ENCODE measurements around the gene ELAVL1. TPM values are rescaled to one million over a fixed set of nuclear protein-coding genes. Genes with fewer than 3 reads are reported as not detected.
A peak's percentile ranks its signal among the peaks of the same experiment; 100 is the strongest.

Gene ELAVL1
- total and polyA plus RNA-seq, 2 donors (not counting 1 experiment from before 2014, with no cell fraction given) = 21.8 to 63.5 TPM

DNA sequence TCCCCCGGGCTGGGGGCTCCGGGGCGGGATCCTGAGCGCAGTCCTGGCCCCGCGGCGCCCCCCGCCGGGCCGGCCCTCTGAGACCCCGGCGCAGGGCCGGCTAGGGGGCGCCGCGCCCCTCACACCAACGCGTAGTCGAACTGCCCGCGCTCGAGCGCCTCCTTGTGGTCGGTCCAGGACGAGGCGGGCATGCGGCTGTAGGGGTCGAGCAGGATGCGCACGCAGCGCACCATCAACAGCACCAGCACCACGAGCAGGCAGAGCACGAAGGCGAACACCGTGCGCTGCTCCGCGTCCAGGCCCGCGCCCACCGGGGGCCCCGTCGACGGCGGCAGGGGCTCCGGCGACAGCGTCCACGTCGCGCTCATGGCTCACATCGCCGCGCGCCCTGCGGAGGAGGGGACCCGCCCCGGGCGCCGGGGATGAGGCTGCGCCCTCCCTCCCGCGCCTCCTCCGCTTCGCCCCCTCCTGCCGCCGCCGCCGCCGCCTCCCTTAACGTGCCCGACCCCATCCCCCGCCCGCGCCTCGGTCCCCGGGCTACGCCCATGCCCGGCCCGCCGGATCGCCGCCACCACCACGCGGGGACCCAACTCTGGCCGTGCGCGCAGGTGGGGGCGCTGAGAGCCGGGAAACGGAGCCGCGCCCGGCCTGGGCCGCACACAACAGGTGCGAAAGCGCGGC is 80.1 kb downstream of the ELAVL1 start:
- 2% methylated on average over 94 of the region's 98 CpGs for WGBS (ENCODE audit: insufficient coverage)
- Histone ChIP-seq H3K79me2 (ENCODE audit: control insufficient read depth, insufficient read depth, low read length) (peaks cover 5% of the 10 kb centered on the region), H3K9ac (ENCODE audit: low read length) (peak overlapping the region; percentile 50), H4K20me1 (ENCODE audit: control insufficient read depth, insufficient read depth, low read length, poor library complexity, severe bottlenecking) (peaks cover 43% of the 10 kb centered on the region), H3K4me2 (replicated peaks; ENCODE audit: low read depth, low read length, poor library complexity, severe bottlenecking) (peak overlapping the region; percentile 94), H2AFZ (ENCODE audit: insufficient read depth, low read depth, low read length, poor library complexity, severe bottlenecking) (peak overlapping the region; percentile 60), H3K27me3 (replicated peaks in 1 of 4; ENCODE audit: control extremely low read depth in 1 of 4, control insufficient read depth in 3 of 4, insufficient read depth in 4 of 4, low read length in 3 of 4) (no peaks in the 10 kb centered on the region), H3K4me3 (ENCODE audit: control extremely low read depth in 1 of 5, extremely low read depth in 1 of 5, insufficient read depth in 1 of 5, low read depth in 2 of 5, low read length in 4 of 5) (peak overlapping the region in 3 of 5 experiments; percentile 25 to 57 (median 41)), H3K36me3 (replicated peaks in 1 of 2; ENCODE audit: control extremely low read depth in 1 of 2, control insufficient read depth in 1 of 2, extremely low read depth in 1 of 2, insufficient read depth in 2 of 2, low read length in 1 of 2) (peaks cover 0 to 13% of the 10 kb centered on the region in 2 experiments), H3K4me1 (ENCODE audit: control insufficient read depth in 2 of 2, insufficient read depth in 2 of 2, low read length in 2 of 2) (peaks cover 21 to 26% of the 10 kb centered on the region in 2 donors), H3K27ac (ENCODE audit: low read length in 2 of 2) (no peak overlapping the region), H3K9me3 (ENCODE audit: control extremely low read depth in 1 of 3, control insufficient read depth in 2 of 3, insufficient read depth in 1 of 3, low read length in 2 of 3) (no peaks in the 10 kb centered on the region)
- intact Hi-C loops (cut with micrococcal nuclease) = loop anchor here (1.0 kb wide), 1 partner anchor 18 kb away; the partner anchor contains the start of gene TIMM44
- Mint-ChIP-seq H3K9me3 (ENCODE audit: insufficient read depth) (no peaks in the 10 kb centered on the region), H3K27ac (peak overlapping the region; percentile 65), H3K27me3 (no peaks in the 10 kb centered on the region), H3K4me1 (peaks cover 28% of the 10 kb centered on the region), H3K4me3 (peak overlapping the region; percentile 85)
- POLR2A ChIA-PET = no interaction called here
- TF ChIP-seq EZH2 (IDR thresholded peaks at IDR 0.05; ENCODE audit: borderline replicate concordance, insufficient read depth, low read depth, low read length, poor library complexity, severe bottlenecking) = no peak
- TF ChIP-seq, protein P1, sequence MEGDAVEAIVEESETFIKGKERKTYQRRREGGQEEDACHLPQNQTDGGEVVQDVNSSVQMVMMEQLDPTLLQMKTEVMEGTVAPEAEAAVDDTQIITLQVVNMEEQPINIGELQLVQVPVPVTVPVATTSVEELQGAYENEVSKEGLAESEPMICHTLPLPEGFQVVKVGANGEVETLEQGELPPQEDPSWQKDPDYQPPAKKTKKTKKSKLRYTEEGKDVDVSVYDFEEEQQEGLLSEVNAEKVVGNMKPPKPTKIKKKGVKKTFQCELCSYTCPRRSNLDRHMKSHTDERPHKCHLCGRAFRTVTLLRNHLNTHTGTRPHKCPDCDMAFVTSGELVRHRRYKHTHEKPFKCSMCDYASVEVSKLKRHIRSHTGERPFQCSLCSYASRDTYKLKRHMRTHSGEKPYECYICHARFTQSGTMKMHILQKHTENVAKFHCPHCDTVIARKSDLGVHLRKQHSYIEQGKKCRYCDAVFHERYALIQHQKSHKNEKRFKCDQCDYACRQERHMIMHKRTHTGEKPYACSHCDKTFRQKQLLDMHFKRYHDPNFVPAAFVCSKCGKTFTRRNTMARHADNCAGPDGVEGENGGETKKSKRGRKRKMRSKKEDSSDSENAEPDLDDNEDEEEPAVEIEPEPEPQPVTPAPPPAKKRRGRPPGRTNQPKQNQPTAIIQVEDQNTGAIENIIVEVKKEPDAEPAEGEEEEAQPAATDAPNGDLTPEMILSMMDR (IDR thresholded peaks at IDR 0.05) = peak; percentile 84
- CTCF ChIA-PET = no interaction called here
- no peak for ATAC-seq (ENCODE audit: low read depth)
- DNase-seq = peak; percentile 85

DNA sequence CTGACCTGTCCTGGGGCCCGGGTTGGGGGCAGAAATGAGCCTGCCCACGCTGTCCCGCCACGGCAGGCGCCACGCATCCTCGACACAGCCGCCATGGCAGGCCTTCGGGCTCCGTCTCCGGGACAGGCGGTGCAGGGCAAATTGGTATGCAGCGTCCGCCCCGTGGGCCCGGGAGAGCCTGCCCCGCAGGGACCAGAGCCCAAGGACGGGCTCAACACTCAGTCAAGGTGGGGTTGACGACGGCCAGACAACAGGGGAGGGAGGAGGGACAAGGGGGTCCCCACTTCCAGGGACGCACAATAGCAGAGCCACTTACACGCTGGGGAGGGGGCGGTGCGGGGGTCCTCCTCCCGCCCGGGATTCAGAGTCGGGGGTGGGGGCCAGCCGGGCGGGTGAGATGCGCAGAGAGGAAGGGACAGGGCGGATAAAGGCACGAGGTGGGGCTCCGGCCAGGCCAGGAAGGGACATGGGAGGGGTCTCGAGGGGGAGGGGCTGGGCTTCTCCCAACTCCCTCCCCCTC is 80.7 kb downstream of the ELAVL1 start:
- peak overlapping the region; percentile 60 for H2AFZ ChIP-seq (ENCODE audit: insufficient read depth, low read depth, low read length, poor library complexity, severe bottlenecking)
- no peak for TF ChIP-seq EZH2 (IDR thresholded peaks at IDR 0.05; ENCODE audit: borderline replicate concordance, insufficient read depth, low read depth, low read length, poor library complexity, severe bottlenecking)
- TF ChIP-seq, protein P1 (IDR thresholded peaks at IDR 0.05) = no peak
- Mint-ChIP-seq H3K9me3 (ENCODE audit: insufficient read depth) (no peaks in the 10 kb centered on the region), H3K27me3 (peaks cover 5% of the 10 kb centered on the region), H3K4me3 (peak overlapping the region; percentile 59), H3K27ac (no peak overlapping the region), H3K4me1 (peaks cover 33% of the 10 kb centered on the region)
- H3K9me3 ChIP-seq (ENCODE audit: control extremely low read depth in 1 of 3, control insufficient read depth in 2 of 3, insufficient read depth in 1 of 3, low read length in 2 of 3) = peaks cover 0 to 3% (median 0%) of the 10 kb centered on the region in 3 donors
- DNase-seq (peak; percentile 52), ATAC-seq (ENCODE audit: low read depth) (no peak)
- CTCF ChIA-PET = interaction anchor here (1.0 to 1.5 kb wide), 4 partner anchors 17 to 356 kb away, joined by 3 to 5 read pairs (median 5); no protein-coding TSS in a partner anchor
- peak overlapping the region in 1 of 5 experiments; percentile 19 for H3K4me3 ChIP-seq (ENCODE audit: control extremely low read depth in 1 of 5, extremely low read depth in 1 of 5, insufficient read depth in 1 of 5, low read depth in 2 of 5, low read length in 4 of 5)
- peaks cover 5% of the 10 kb centered on the region for H3K79me2 ChIP-seq (ENCODE audit: control insufficient read depth, insufficient read depth, low read length)
- peak overlapping the region; percentile 50 for H3K9ac ChIP-seq (ENCODE audit: low read length)
- no peak overlapping the region for H3K27ac ChIP-seq (ENCODE audit: low read length in 2 of 2)
- POLR2A ChIA-PET = no interaction called here
- H4K20me1 ChIP-seq (ENCODE audit: control insufficient read depth, insufficient read depth, low read length, poor library complexity, severe bottlenecking) = peaks cover 43% of the 10 kb centered on the region
- peaks cover 23 to 30% of the 10 kb centered on the region in 2 donors for H3K4me1 ChIP-seq (ENCODE audit: control insufficient read depth in 2 of 2, insufficient read depth in 2 of 2, low read length in 2 of 2)
- 84% methylated on average over 20 of the region's 34 CpGs for WGBS (ENCODE audit: insufficient coverage)
- H3K36me3 ChIP-seq (replicated peaks in 1 of 2; ENCODE audit: control extremely low read depth in 1 of 2, control insufficient read depth in 1 of 2, extremely low read depth in 1 of 2, insufficient read depth in 2 of 2, low read length in 1 of 2) = peaks cover 0 to 13% of the 10 kb centered on the region in 2 experiments
- H3K4me2 ChIP-seq (replicated peaks; ENCODE audit: low read depth, low read length, poor library complexity, severe bottlenecking) = peak overlapping the region; percentile 94
- intact Hi-C loops (cut with micrococcal nuclease) = loop anchor here (1.0 kb wide), 1 partner anchor 19 kb away; the partner anchor contains the start of gene TIMM44
- peaks cover 0 to 2% (median under 1%) of the 10 kb centered on the region in 4 experiments for H3K27me3 ChIP-seq (replicated peaks in 1 of 4; ENCODE audit: control extremely low read depth in 1 of 4, control insufficient read depth in 3 of 4, insufficient read depth in 4 of 4, low read length in 3 of 4)

Data from B cell (primary cell).